ENCODE data around the gene SLC28A3. TPM values are rescaled to one million over a fixed set of nuclear protein-coding genes. Genes with fewer than 3 reads are reported as not detected.

The SLC28A3 gene
- total and polyA plus RNA-seq, 2 of the 8 experiments (the other 6 are each of a cell fraction or from before 2014, with no cell fraction given), result 0.02 TPM; not detected in 1

DNA sequence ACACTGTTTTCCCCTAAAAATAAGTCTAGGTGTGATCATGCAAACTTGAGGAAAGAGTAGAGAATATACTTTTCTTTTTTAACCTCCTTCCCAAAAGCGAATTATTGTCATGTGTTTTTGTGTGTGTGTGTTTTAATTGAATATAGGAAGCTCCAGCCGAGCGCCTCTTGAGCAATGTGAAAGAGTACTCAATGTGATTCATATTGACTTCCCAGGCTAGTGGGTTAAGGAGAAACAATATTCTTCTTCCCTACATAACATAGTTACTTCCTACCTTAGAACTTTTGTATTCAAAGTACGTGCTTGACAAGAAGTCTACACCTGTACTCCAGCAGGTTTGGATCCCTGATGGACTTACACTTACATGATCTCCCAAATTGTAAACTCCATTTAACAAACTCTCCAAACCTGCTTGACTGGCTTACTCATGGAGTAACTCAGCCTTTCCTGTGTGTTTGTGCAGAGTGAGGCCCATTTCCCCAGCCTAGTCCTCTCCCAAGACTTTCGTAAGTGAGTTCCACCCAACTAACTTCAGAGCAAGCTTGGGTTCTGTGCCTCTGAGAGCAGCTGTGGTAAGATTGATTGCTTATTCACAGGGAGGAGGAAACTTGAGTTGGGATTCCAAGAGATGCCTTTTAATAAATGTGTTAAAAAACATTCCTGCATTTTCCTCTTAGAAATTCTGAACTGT is 9.3 kb downstream of the SLC28A3 start (continued):
- TF ChIP-seq CHD7 (IDR thresholded peaks at IDR 0.05; ENCODE audit: insufficient replicate concordance, low read length) (no peak), CBX5 (IDR thresholded peaks at IDR 0.05; ENCODE audit: low read depth, low read length) (no peak), POLR2AphosphoS5 (IDR thresholded peaks at IDR 0.05; ENCODE audit: low read depth, low read length) (no peak), JUND (IDR thresholded peaks at IDR 0.05; ENCODE audit: low read length) (no peak), TCF12 (IDR thresholded peaks at IDR 0.05; ENCODE audit: low read depth, low read length) (no peak), SP1 (IDR thresholded peaks at IDR 0.05; ENCODE audit: low read depth, low read length) (no peak), CBX8 (IDR thresholded peaks at IDR 0.05; ENCODE audit: borderline replicate concordance, low read depth, low read length) (no peak), CHD2 (IDR thresholded peaks at IDR 0.05; ENCODE audit: low read length) (no peak), POU5F1 (IDR thresholded peaks at IDR 0.05; ENCODE audit: low read depth, low read length) (no peak), TBP (IDR thresholded peaks at IDR 0.05; ENCODE audit: low read depth, low read length) (no peak), TAF1 (IDR thresholded peaks at IDR 0.05; ENCODE audit: low read depth, low read length) (no peak)
- TF ChIP-seq, protein P1, sequence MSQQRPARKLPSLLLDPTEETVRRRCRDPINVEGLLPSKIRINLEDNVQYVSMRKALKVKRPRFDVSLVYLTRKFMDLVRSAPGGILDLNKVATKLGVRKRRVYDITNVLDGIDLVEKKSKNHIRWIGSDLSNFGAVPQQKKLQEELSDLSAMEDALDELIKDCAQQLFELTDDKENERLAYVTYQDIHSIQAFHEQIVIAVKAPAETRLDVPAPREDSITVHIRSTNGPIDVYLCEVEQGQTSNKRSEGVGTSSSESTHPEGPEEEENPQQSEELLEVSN (IDR thresholded peaks at IDR 0.05), result no peak
